ENCODE results near the gene C11orf42.

The C11orf42 gene, protein sequence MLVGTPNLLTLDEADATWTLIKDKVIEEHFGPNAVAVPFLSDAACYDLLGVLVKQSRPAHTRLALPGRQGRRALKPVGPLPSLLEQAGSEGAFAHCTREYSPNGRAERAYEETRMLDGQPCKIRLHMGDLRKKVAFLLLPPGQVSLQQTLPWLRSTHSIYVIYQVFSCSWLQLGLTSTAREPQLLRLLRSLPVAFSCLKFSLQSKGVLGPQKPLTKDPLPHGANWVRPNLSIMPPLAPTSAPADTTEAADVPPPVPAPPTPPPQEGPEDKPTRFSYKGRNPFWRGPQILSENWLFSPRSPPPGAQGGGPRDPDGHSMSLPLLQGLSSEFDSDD

DNA sequence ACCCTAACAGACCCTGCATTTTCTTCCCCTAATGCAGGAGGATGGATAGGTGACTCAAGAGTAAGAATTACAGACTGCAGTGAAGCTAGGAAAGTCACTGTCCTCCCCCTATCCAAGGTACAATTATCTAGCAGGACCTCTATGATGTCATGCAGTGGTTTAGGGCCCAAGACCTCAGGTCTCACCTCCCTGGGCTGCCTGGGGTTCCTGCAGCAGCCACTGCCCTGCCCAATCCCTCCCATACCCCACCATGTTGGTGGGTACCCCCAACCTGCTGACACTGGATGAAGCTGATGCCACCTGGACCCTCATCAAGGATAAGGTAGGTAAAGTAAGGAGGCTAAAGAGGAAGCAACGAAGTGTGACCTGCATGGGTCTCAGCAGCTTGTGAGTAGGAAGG is at the start of gene C11orf42:
TSS of gene C11orf42 (plus strand) at position 192 of the 400 bp plus-strand sequence. CDS start at position 251, 59 bp downstream.
- no peak within 1 kb of the TSS for H3K27ac ChIP-seq
- no peaks in the 10 kb centered on the region for H3K27me3 ChIP-seq (ENCODE audit: insufficient read depth, low read depth)
- H3K4me2 ChIP-seq = no peak within 1 kb of the TSS
- peaks cover 15% of the 10 kb centered on the region for H3K4me1 ChIP-seq (ENCODE audit: low read depth, poor library complexity, severe bottlenecking)
- no peaks in the 10 kb centered on the region for H3K36me3 ChIP-seq (ENCODE audit: insufficient read depth)
- H3K4me3 ChIP-seq (IDR thresholded peaks at IDR 0.05; ENCODE audit: insufficient read depth, low read depth, low read length) = no peak within 1 kb of the TSS
- TF ChIP-seq CTCF (conservative IDR thresholded peaks at IDR 0.05; ENCODE audit: low read depth, low read length) = no peak
- H3K79me2 ChIP-seq (ENCODE audit: insufficient read depth, low read depth) = no peaks in the 10 kb centered on the region
- no peak within 1 kb of the TSS for H3K9ac ChIP-seq
- no peak within 1 kb of the TSS for H2AFZ ChIP-seq (ENCODE audit: low read depth)
- H4K20me1 ChIP-seq (ENCODE audit: insufficient read depth) = no peaks in the 10 kb centered on the region

DNA sequence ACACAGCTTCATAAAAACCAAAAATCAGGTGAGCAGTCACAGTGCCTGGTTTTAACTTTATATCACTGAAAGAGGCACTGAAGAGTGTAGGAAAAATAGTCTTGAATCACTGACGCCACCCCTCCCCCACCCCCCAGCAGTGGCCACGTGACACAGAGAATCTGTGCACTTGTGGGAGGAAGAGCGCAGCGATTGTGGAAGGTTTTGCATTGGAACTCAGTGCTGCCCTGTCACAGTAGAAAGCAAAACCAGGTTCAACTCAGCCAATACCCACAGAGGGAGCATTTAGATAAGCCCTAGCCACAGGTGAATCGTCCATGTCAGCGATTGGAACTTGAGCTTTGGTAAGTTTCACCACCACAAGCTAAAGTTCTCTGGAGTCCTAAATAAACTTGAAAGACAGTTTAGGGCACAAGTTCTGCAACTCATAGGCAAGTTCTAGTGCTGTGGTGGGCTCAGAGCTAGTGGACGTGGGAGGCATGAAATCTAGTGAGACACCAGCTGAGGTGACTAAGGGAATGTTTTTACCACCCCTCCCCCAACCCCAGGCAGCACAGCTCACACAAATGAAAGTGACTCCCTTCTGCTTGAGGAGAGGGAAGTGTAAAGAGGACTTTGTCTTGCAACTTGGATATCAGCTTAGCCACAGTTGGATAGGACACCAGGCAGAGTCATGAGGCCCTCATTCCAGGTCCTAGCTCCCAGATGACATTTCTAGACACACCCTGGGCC is 48.6 kb upstream of the C11orf42 start:
- Histone ChIP-seq H2AFZ (ENCODE audit: low read depth) (peak overlapping the region; percentile 55), H3K36me3 (ENCODE audit: insufficient read depth) (no peaks in the 10 kb centered on the region)
- no peak for TF ChIP-seq CTCF (conservative IDR thresholded peaks at IDR 0.05; ENCODE audit: low read depth, low read length)

GRCh38 chr11:6170226-6170625 is 35.1 kb upstream of the C11orf42 start, which contains the start of gene OR52B2:
TSS of gene OR52B2 (minus strand) at chr11:6170326. CDS start at chr11:6170326, 0 bp downstream.
- no peak within 1 kb of the TSS for H3K9ac ChIP-seq
- H2AFZ ChIP-seq (ENCODE audit: low read depth) = no peak within 1 kb of the TSS
- H3K4me1 ChIP-seq (ENCODE audit: low read depth, poor library complexity, severe bottlenecking) = no peaks in the 10 kb centered on the region
- no peaks in the 10 kb centered on the region for H3K36me3 ChIP-seq (ENCODE audit: insufficient read depth)
- no peak within 1 kb of the TSS for H3K4me2 ChIP-seq
- TF ChIP-seq CTCF (conservative IDR thresholded peaks at IDR 0.05; ENCODE audit: low read depth, low read length) = no peak
- no peaks in the 10 kb centered on the region for H3K27me3 ChIP-seq (ENCODE audit: insufficient read depth, low read depth)
- H3K27ac ChIP-seq = no peak within 1 kb of the TSS
- no peaks in the 10 kb centered on the region for H3K79me2 ChIP-seq (ENCODE audit: insufficient read depth, low read depth)
- H3K4me3 ChIP-seq (IDR thresholded peaks at IDR 0.05; ENCODE audit: insufficient read depth, low read depth, low read length) = no peak within 1 kb of the TSS
- H4K20me1 ChIP-seq (ENCODE audit: insufficient read depth) = no peaks in the 10 kb centered on the region

More for the DNA sequence above, 48.6 kb upstream of the C11orf42 start:
- no peak overlapping the region for H3K4me3 ChIP-seq (IDR thresholded peaks at IDR 0.05; ENCODE audit: insufficient read depth, low read depth, low read length)
- H3K27me3 ChIP-seq (ENCODE audit: insufficient read depth, low read depth) = no peaks in the 10 kb centered on the region
- H3K27ac ChIP-seq = peak overlapping the region; percentile 69
- peak overlapping the region; percentile 39; the same call in 1 of the 2 replicates for H3K9ac ChIP-seq
- peak overlapping the region; percentile 4; the same call in 1 of the 2 replicates for H3K4me2 ChIP-seq
- no peaks in the 10 kb centered on the region for H4K20me1 ChIP-seq (ENCODE audit: insufficient read depth)
- no peaks in the 10 kb centered on the region for H3K79me2 ChIP-seq (ENCODE audit: insufficient read depth, low read depth)
- H3K4me1 ChIP-seq (ENCODE audit: low read depth, poor library complexity, severe bottlenecking) = no peaks in the 10 kb centered on the region

DNA sequence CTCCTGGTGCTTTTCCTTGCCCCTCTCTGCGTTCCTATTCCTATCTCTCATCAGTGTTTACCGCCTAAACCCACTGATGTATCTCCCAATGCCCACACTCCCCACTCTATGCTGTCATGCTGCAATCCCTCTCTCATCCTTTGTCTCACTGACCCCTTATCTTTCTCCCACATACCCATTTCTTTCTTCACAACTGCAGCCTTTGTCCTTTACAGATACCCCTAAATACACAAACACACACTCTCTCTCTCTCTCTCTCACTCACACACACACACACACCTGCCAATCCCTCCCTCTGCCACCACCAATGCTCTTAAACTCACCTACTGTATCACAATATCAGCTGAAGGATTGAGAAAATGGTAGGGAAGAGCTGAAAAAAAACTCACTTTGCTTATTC is 29.9 kb upstream of the C11orf42 start:
- Histone ChIP-seq H3K4me1 (ENCODE audit: low read depth, poor library complexity, severe bottlenecking) (no peaks in the 10 kb centered on the region), H3K27me3 (ENCODE audit: insufficient read depth, low read depth) (no peaks in the 10 kb centered on the region), H3K4me2 (no peak overlapping the region), H3K79me2 (ENCODE audit: insufficient read depth, low read depth) (no peaks in the 10 kb centered on the region), H3K4me3 (IDR thresholded peaks at IDR 0.05; ENCODE audit: insufficient read depth, low read depth, low read length) (no peak overlapping the region), H3K27ac (no peak overlapping the region), H3K36me3 (ENCODE audit: insufficient read depth) (no peaks in the 10 kb centered on the region), H3K9ac (no peak overlapping the region), H2AFZ (ENCODE audit: low read depth) (no peak overlapping the region), H4K20me1 (ENCODE audit: insufficient read depth) (no peaks in the 10 kb centered on the region)
- TF ChIP-seq CTCF (conservative IDR thresholded peaks at IDR 0.05; ENCODE audit: low read depth, low read length) = no peak

Data from KMS-11 (cell line).